ENCODE results near the gene IQSEC2. TPM values are rescaled to one million over a fixed set of nuclear protein-coding genes. Genes with fewer than 3 reads are reported as not detected.

IQSEC2 gene
- total and polyA plus RNA-seq, 2 of the 13 experiments (the other 11 are each of a cell fraction or from before 2014, with no cell fraction given), result 0.13 to 0.21 TPM

GRCh38 chrX:53318766-53319353, 37.5 kb upstream of the IQSEC2 start (continued):
- TF ChIP-seq ZBTB2 (CRISPR knock-in tag; IDR thresholded peaks at IDR 0.05; ENCODE audit: low read depth), result no peak
- TF ChIP-seq ZNF382 (CRISPR knock-in tag; IDR thresholded peaks at IDR 0.05; ENCODE audit: borderline replicate concordance), result no peak

GRCh38 chrX:53317365-53318069, 36.1 kb upstream of the IQSEC2 start:
- intact Hi-C loops (cut with micrococcal nuclease; ENCODE audit: unreplicated experiment), result loop anchor here (1.0 kb wide), 1 partner anchor 119 kb away; no protein-coding TSS in a partner anchor
- TF ChIP-seq ZNF552 (CRISPR knock-in tag; IDR thresholded peaks at IDR 0.05; ENCODE audit: borderline replicate concordance) (no peak), ELK4 (CRISPR knock-in tag; IDR thresholded peaks at IDR 0.05; ENCODE audit: borderline replicate concordance) (no peak), MAX (IDR thresholded peaks at IDR 0.05) (no peak), ZNF660 (CRISPR knock-in tag; IDR thresholded peaks at IDR 0.05; ENCODE audit: borderline replicate concordance, low read depth) (no peak), ATF4 (CRISPR knock-in tag; IDR thresholded peaks at IDR 0.05) (no peak)

More at GRCh38 chrX:53317365-53318069, 36.1 kb upstream of the IQSEC2 start:
- peaks cover 4 to 27% of the 10 kb centered on the region in 2 experiments; a peak in 4 of 5 replicates for H3K27me3 ChIP-seq (ENCODE audit: control insufficient read depth in 1 of 2, insufficient read depth in 2 of 2, low read length in 2 of 2)
- no peaks in the 10 kb centered on the region for H3K4me1 ChIP-seq (ENCODE audit: insufficient read depth, low read length)
- in situ Hi-C loops (cut with HindIII; ENCODE audit: extremely low pct_ligation_motif_present, low pct_unique_long_range_greater_than_20kb), result loop anchor here (10.0 kb wide), 2 partner anchors 127 to 167 kb away; no protein-coding TSS in a partner anchor
- no peaks in the 10 kb centered on the region for H3K36me3 ChIP-seq (replicated peaks in 1 of 2; ENCODE audit: control insufficient read depth in 1 of 2, insufficient read depth in 2 of 2, low read length in 2 of 2)
- H3K9ac ChIP-seq (ENCODE audit: insufficient read depth, low read depth, low read length), result no peak overlapping the region
- CTCF ChIA-PET (ENCODE audit: low intra/inter-chr PET ratio, low total read pairs), result interaction anchor here (1.2 to 1.6 kb wide), 3 partner anchors 14 to 129 kb away, joined by 3 to 10 read pairs (median 7); no protein-coding TSS in a partner anchor
- H3K9me3 ChIP-seq (ENCODE audit: low read length), result no peaks in the 10 kb centered on the region
- no peaks in the 10 kb centered on the region for H4K20me1 ChIP-seq (ENCODE audit: insufficient read depth, low read length)
- H3K4me2 ChIP-seq (ENCODE audit: low read depth, low read length), result no peak overlapping the region
- no peaks in the 10 kb centered on the region for H3K79me2 ChIP-seq (ENCODE audit: insufficient read depth, low read length)
- POLR2A ChIA-PET, result no interaction called here
- BruUV-seq (replicated peaks), result no TSS peak
- H3K4me3 ChIP-seq (replicated peaks in 1 of 3; ENCODE audit: insufficient read depth in 1 of 3, low read depth in 2 of 3, low read length in 3 of 3), result no peak overlapping the region
- H2AFZ ChIP-seq (ENCODE audit: low read length), result no peak overlapping the region
- no CpG with 5 or more reads among the region's 10 CpGs for WGBS (ENCODE audit: low lambda C conversion rate)
- no peak overlapping the region for H3K27ac ChIP-seq (ENCODE audit: extremely low read length, insufficient read depth, low read length)
- peak; percentile 89 for ATAC-seq
- DNase-seq (ENCODE audit: low spot score), result peak; percentile 13
- no peak for FAIRE-seq
